Measurements from ENCODE around the gene RTEL1. TPM values are rescaled to one million over a fixed set of nuclear protein-coding genes. Genes with fewer than 3 reads are reported as not detected.
A peak's percentile ranks its signal among the peaks of the same experiment; 100 is the strongest.

Gene RTEL1
- total and polyA plus RNA-seq, 9 of the 15 experiments (the other 6 are each of a cell fraction or from before 2014, with no cell fraction given): 0.36 to 61.0 (median 17.9) TPM

DNA sequence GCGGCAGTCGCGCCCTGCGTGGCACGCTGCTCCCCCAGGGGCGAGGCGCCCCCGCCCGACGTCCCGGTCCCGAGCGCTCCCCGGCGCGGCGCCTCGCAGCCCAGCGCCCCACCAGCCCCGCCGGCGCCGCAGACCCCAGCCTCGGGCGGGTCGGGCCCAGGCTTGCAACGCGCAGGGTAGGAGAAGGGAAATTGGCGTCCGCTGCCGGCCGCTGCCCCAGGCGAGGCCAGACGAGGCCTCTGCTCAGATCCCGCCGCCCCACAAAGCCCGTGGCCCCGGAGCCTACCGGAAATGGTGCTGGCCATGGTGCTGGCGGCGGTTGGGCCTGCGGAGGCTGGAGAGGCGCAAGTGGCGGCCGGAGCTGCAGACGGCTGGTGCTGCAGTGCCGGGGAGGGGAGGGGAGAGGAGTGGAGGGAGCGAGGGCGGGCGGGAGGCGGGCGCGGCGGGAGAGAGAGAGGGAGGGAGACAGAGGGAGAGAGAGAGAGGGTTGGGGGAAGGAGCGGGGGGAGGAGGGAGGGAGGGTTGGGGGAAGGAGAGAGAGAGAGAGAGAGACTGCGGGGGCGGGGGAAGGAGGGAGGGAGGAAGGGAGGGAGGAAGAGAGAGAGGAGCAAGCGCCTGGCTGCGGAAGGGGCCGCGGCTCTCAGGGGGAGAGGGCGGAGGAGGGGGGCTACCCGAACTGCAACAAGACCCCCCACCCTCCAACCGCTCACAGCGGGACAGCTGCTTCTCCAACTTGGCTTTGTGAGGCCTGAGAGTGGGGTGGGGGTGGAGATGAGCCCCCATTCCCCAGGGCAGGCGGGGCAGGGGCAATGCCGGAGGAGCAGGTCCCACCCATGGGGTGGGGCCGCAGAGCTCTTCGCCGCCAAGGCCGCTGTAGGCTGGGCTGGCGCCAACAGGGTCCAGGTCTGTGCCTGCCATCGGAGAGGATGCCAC is 4.8 kb upstream of the RTEL1 start, which contains the start of gene STMN3 (continued):
- no peak for TF ChIP-seq HDAC3 (IDR thresholded peaks at IDR 0.05; ENCODE audit: borderline replicate concordance, partially characterized antibody)
- no peak for TF ChIP-seq KLF16 (IDR thresholded peaks at IDR 0.05)
- no peak for TF ChIP-seq ZNF217 (CRISPR knock-in tag; IDR thresholded peaks at IDR 0.05)
- TF ChIP-seq HCFC1 (IDR thresholded peaks at IDR 0.05; ENCODE audit: low read depth, low read length): peak; percentile 47; the same call in 1 of the 2 replicates
- TF ChIP-seq FOXJ2 (tag; IDR thresholded peaks at IDR 0.05): no peak
- TF ChIP-seq, protein P1, sequence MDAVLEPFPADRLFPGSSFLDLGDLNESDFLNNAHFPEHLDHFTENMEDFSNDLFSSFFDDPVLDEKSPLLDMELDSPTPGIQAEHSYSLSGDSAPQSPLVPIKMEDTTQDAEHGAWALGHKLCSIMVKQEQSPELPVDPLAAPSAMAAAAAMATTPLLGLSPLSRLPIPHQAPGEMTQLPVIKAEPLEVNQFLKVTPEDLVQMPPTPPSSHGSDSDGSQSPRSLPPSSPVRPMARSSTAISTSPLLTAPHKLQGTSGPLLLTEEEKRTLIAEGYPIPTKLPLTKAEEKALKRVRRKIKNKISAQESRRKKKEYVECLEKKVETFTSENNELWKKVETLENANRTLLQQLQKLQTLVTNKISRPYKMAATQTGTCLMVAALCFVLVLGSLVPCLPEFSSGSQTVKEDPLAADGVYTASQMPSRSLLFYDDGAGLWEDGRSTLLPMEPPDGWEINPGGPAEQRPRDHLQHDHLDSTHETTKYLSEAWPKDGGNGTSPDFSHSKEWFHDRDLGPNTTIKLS (IDR thresholded peaks at IDR 0.05; ENCODE audit: borderline replicate concordance, low read depth): 0 out of 2 replicates have a peak, but pooled peaks have one; percentile 20
- peak; percentile 80 for TF ChIP-seq ELF1 (tag; IDR thresholded peaks at IDR 0.05)
- TF ChIP-seq KDM4B (IDR thresholded peaks at IDR 0.05; ENCODE audit: borderline replicate concordance in 2 of 2, low read depth in 1 of 2): peak in 1 of 2 experiments; percentile 70; a peak in 1 of 4 replicates
- TF ChIP-seq SRSF3 (IDR thresholded peaks at IDR 0.05; ENCODE audit: insufficient read depth, low read length): no peak
- 0 out of 2 replicates have a peak, but pooled peaks have one; percentile 2 for TF ChIP-seq ZNF584 (CRISPR knock-in tag; IDR thresholded peaks at IDR 0.05; ENCODE audit: low read depth)
- TF ChIP-seq, protein P2, sequence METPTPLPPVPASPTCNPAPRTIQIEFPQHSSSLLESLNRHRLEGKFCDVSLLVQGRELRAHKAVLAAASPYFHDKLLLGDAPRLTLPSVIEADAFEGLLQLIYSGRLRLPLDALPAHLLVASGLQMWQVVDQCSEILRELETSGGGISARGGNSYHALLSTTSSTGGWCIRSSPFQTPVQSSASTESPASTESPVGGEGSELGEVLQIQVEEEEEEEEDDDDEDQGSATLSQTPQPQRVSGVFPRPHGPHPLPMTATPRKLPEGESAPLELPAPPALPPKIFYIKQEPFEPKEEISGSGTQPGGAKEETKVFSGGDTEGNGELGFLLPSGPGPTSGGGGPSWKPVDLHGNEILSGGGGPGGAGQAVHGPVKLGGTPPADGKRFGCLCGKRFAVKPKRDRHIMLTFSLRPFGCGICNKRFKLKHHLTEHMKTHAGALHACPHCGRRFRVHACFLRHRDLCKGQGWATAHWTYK (CRISPR knock-in tag; IDR thresholded peaks at IDR 0.05): 0 out of 2 replicates have a peak, but pooled peaks have one; percentile 29
- TF ChIP-seq SP2 (IDR thresholded peaks at IDR 0.05; ENCODE audit: extremely low read depth, low read depth, low read length, poor library complexity, severe bottlenecking): no peak
- TF ChIP-seq BDP1 (IDR thresholded peaks at IDR 0.05; ENCODE audit: insufficient read depth, insufficient read length): no peak
- no peak for TF ChIP-seq ZEB2 (IDR thresholded peaks at IDR 0.05)
- TF ChIP-seq TAF15 (IDR thresholded peaks at IDR 0.05; ENCODE audit: low read depth, low read length): no peak
- no peak for TF ChIP-seq ELK1 (CRISPR knock-in tag; IDR thresholded peaks at IDR 0.05)
- 0 out of 4 replicates have a peak, but pooled peaks of 1 of the 2 experiments have one; percentile 12 for TF ChIP-seq NONO (IDR thresholded peaks at IDR 0.05; ENCODE audit: low read depth in 2 of 2, low read length in 1 of 2)
- peak; percentile 52; the same call in 1 of the 2 replicates for TF ChIP-seq SIN3B (IDR thresholded peaks at IDR 0.05; ENCODE audit: low read depth)
- TF ChIP-seq COPS2 (conservative IDR thresholded peaks at IDR 0.05): no peak
- no peak for TF ChIP-seq CREB1 (IDR thresholded peaks at IDR 0.05)
- TF ChIP-seq CREB1 (CRISPR knock-in tag; IDR thresholded peaks at IDR 0.05): peak; percentile 78
- no peak for TF ChIP-seq CBFA2T3 (IDR thresholded peaks at IDR 0.05)
- no peak for TF ChIP-seq ZNF445 (CRISPR knock-in tag; IDR thresholded peaks at IDR 0.05; ENCODE audit: low read depth)
- no peak for TF ChIP-seq ZNF668 (CRISPR knock-in tag; IDR thresholded peaks at IDR 0.05)
- TF ChIP-seq CBFA2T2 (conservative IDR thresholded peaks at IDR 0.05): no peak
